A549 (cell line): ENCODE results near the gene INSM1.

ENCODE experiments used
- EP300 ChIP-seq, 2 experiments: fragments of >200 bp; sonication (Bioruptor Twin); formaldehyde crosslinking; IDR thresholded peaks; 2 replicates in 1 of 2; 3 replicates in 1 of 2; pipeline ENCODE4 v1.6.1; 2016 to 2017
- HOXA7 ChIP-seq: fragments of 250-450 bp; sonication (Bioruptor Pico); IDR thresholded peaks from 2 replicates; pipeline ENCODE4 v1.5.0; 2020; ENCODE audit warnings: mild to moderate bottlenecking, moderate library complexity
- POLR2A ChIP-seq: IDR thresholded peaks from 2 replicates; pipeline ENCODE4 v1.6.1; 2012; ENCODE audit warnings: mild to moderate bottlenecking, low read length
- RAD21 ChIP-seq, 2 experiments: fragments of >200 bp in 1 of 2; sonication (Bioruptor Twin) in 1 of 2; formaldehyde crosslinking in 1 of 2; IDR thresholded peaks in 1 of 2; conservative IDR thresholded peaks in 1 of 2; 2 replicates in 1 of 2; 3 replicates in 1 of 2; pipeline ENCODE4 v1.6.1; 2012 to 2018; ENCODE audit warnings: inconsistent platforms in 1 of 2
- RCOR1 ChIP-seq: fragments of 150-350 bp; IDR thresholded peaks from 2 replicates; pipeline ENCODE4 v1.6.1; 2014; ENCODE audit warnings: antibody characterized with exemption, low read length, low read depth
- ZFP36 ChIP-seq: fragments of 450-650 bp; IDR thresholded peaks from 2 replicates; pipeline ENCODE4 v1.6.1; 2014; ENCODE audit warnings: borderline replicate concordance; ENCODE audit not compliant: partially characterized antibody
- TF ChIP-seq, protein P1 (sequence below): fragments of >200 bp; sonication (Bioruptor Twin); formaldehyde crosslinking; IDR thresholded peaks from 3 replicates; pipeline ENCODE4 v1.5.1; 2016

DNA sequence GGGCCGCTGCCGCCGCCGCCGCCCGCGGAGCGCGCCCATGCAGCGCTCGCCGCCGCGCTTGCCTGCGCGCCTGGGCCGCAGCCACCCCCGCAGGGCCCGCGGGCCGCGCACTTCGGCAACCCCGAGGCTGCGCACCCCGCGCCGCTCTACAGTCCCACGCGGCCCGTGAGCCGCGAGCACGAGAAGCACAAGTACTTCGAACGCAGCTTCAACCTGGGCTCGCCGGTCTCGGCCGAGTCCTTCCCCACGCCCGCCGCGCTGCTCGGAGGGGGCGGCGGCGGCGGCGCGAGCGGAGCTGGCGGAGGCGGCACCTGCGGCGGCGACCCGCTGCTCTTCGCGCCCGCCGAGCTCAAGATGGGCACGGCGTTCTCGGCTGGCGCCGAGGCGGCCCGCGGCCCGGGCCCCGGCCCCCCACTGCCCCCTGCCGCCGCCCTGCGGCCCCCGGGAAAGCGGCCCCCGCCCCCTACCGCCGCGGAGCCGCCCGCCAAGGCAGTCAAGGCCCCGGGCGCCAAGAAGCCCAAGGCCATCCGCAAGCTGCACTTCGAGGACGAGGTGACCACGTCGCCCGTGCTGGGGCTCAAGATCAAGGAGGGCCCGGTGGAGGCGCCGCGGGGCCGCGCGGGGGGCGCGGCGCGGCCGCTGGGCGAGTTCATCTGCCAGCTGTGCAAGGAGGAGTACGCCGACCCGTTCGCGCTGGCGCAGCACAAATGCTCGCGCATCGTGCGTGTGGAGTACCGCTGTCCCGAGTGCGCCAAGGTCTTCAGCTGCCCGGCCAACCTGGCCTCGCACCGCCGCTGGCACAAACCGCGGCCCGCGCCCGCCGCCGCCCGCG, 730 bp downstream of the INSM1 start:
- TF ChIP-seq, protein P1, sequence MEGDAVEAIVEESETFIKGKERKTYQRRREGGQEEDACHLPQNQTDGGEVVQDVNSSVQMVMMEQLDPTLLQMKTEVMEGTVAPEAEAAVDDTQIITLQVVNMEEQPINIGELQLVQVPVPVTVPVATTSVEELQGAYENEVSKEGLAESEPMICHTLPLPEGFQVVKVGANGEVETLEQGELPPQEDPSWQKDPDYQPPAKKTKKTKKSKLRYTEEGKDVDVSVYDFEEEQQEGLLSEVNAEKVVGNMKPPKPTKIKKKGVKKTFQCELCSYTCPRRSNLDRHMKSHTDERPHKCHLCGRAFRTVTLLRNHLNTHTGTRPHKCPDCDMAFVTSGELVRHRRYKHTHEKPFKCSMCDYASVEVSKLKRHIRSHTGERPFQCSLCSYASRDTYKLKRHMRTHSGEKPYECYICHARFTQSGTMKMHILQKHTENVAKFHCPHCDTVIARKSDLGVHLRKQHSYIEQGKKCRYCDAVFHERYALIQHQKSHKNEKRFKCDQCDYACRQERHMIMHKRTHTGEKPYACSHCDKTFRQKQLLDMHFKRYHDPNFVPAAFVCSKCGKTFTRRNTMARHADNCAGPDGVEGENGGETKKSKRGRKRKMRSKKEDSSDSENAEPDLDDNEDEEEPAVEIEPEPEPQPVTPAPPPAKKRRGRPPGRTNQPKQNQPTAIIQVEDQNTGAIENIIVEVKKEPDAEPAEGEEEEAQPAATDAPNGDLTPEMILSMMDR = no peak
- TF ChIP-seq HOXA7 (CRISPR knock-in tag) (no peak), RAD21 (conservative IDR thresholded peaks at IDR 0.05 in 1 of 2, IDR thresholded peaks at IDR 0.05 in 1 of 2) (no peak), ZFP36 (no peak), EP300 (IDR thresholded peaks at IDR 0.05) (no peak), POLR2A (no peak), RCOR1 (no peak)
